Measurements from ENCODE around the gene EWSR1.

GRCh38 chr22:29259253-29259899 lies 8.7 kb upstream of the EWSR1 start:
- no peak for TF ChIP-seq EZH2phosphoT487 (IDR thresholded peaks at IDR 0.05; ENCODE audit: insufficient read depth, low read depth)
- TF ChIP-seq EZH2 (IDR thresholded peaks at IDR 0.05; ENCODE audit: insufficient read depth, poor library complexity, severe bottlenecking): no peak

Data from GM23248 (cell line).